MCF 10A (cell line): ENCODE data around the gene ZDHHC23. TPM values are rescaled to one million over a fixed set of nuclear protein-coding genes. Genes with fewer than 3 reads are reported as not detected.

Source experiments
- BruUV-seq: library from RNA; stranded (reverse); fragments of 400-500 nt; replicated peaks from 2 replicates; lab custom pipeline; 2021; lab: Mats Ljungman, UMichigan
- CTCF ChIA-PET: fragments of 300-600 bp; sonication (Branson Sonifier 250); formaldehyde crosslinking; extraction: SDS; loops from one replicate; lab custom pipeline; 2021; ENCODE audit warnings: antibody characterized with exemption, inconsistent platforms; lab: Yijun Ruan, JAX
- POLR2A ChIA-PET: fragments of 300-600, 350-650 bp; sonication (Branson Sonifier 250); formaldehyde crosslinking; extraction: SDS; loops from one replicate; lab custom pipeline; 2020; ENCODE audit warnings: antibody characterized with exemption, inconsistent platforms; lab: Yijun Ruan, JAX
- DNase-seq: peaks from one replicate; pipeline ENCODE4 v3.0.0-alpha.2; 2018; ENCODE audit not compliant: unreplicated experiment
- H3K27ac Mint-ChIP-seq: one replicate; pipeline ENCODE4 v1.8.0; 2022; ENCODE audit warnings: mild to moderate bottlenecking, low read depth, mixed read lengths; ENCODE audit not compliant: unreplicated experiment
- H3K27me3 Mint-ChIP-seq: one replicate; pipeline ENCODE4 v1.8.0; 2022; ENCODE audit warnings: mixed read lengths; ENCODE audit not compliant: insufficient read depth, unreplicated experiment
- H3K36me3 Mint-ChIP-seq: one replicate; pipeline ENCODE4 v1.8.0; 2022; ENCODE audit warnings: mild to moderate bottlenecking, moderate library complexity, mixed read lengths; ENCODE audit not compliant: insufficient read depth, unreplicated experiment
- H3K4me1 Mint-ChIP-seq: one replicate; pipeline ENCODE4 v1.8.0; 2022; ENCODE audit warnings: mixed read lengths; ENCODE audit not compliant: insufficient read depth, unreplicated experiment
- H3K4me3 Mint-ChIP-seq: one replicate; pipeline ENCODE4 v1.8.0; 2022; ENCODE audit warnings: mild to moderate bottlenecking, moderate library complexity, mixed read lengths; ENCODE audit not compliant: unreplicated experiment
- H3K9me3 Mint-ChIP-seq: one replicate; pipeline ENCODE4 v1.8.0; 2022; ENCODE audit warnings: mixed read lengths; ENCODE audit not compliant: unreplicated experiment
- intact Hi-C: fragments of 100-400 bp; cut with micrococcal nuclease; formaldehyde crosslinking; loops from 2 replicates; pipeline ENCODE4 v1.14.1; 2022
- total RNA-seq: library from RNA; stranded (reverse); gene quantifications from 2 replicates; pipeline ENCODE4 v1.2.3, GENCODE V29; 2022
- TF ChIP-seq, protein P1 (sequence below): fragments of 200-600 bp; IDR thresholded peaks from one replicate; pipeline ENCODE4 v1.8.0; 2022; ENCODE audit warnings: antibody characterized with exemption, mild to moderate bottlenecking; ENCODE audit not compliant: unreplicated experiment

The ZDHHC23 gene
- total RNA-seq, 1 experiment from 2014 or later, result 7.4 TPM

DNA sequence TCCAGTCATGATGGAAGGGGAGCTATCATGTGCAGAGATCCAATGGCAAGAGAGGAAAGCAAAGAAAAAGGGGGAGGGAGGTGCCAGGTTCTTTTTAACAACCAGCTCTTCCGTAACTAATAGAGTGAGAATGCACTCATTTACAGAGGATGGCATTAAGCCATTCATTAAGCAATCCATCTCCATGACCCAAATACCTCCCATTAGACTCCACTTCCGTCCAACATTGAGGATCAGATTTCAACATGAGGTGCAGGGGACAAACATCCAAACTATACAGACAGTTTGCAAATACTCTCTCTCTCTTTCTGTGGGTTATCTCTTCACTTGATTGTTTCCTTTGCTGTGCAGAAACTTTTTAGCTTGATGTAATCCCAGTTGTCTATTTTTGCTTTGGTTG lies 21.2 kb downstream of the ZDHHC23 start:
- DNase-seq, result peak; percentile 66
- H3K4me3 Mint-ChIP-seq, result no peak overlapping the region
- no peak overlapping the region for H3K27ac Mint-ChIP-seq
- ChIA-PET CTCF (interaction anchor here (1.0 kb wide), 1 partner anchor 15 kb away, joined by 4 read pairs; no protein-coding TSS in a partner anchor), POLR2A (no interaction called here)
- intact Hi-C loops, result no loop called here
- TF ChIP-seq, protein P1, sequence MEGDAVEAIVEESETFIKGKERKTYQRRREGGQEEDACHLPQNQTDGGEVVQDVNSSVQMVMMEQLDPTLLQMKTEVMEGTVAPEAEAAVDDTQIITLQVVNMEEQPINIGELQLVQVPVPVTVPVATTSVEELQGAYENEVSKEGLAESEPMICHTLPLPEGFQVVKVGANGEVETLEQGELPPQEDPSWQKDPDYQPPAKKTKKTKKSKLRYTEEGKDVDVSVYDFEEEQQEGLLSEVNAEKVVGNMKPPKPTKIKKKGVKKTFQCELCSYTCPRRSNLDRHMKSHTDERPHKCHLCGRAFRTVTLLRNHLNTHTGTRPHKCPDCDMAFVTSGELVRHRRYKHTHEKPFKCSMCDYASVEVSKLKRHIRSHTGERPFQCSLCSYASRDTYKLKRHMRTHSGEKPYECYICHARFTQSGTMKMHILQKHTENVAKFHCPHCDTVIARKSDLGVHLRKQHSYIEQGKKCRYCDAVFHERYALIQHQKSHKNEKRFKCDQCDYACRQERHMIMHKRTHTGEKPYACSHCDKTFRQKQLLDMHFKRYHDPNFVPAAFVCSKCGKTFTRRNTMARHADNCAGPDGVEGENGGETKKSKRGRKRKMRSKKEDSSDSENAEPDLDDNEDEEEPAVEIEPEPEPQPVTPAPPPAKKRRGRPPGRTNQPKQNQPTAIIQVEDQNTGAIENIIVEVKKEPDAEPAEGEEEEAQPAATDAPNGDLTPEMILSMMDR, result no peak
- H3K36me3 Mint-ChIP-seq, result peaks cover 9% of the 10 kb centered on the region
- no peaks in the 10 kb centered on the region for H3K27me3 Mint-ChIP-seq
- no TSS peak for BruUV-seq
- peaks cover 16% of the 10 kb centered on the region for H3K9me3 Mint-ChIP-seq
- peaks cover 7% of the 10 kb centered on the region for H3K4me1 Mint-ChIP-seq

DNA sequence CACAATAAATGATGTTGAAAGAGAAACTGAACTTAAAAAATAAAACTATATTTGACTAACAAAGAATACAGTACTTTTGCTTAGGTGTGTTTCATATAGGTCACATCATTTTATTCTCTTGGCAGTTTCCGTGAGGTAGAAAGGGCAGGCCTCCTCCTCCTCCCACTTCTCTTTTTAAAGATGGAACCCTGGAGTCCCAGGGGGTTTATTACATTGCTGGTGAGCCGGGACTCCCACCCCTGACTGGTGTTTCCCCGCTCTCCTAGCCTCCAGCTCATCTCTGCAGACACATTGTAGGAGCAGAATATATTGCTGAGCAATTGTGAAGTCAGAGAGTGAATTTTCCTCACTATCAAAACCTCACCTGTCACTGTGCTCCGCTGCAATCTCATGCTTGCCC lies 30.0 kb downstream of the ZDHHC23 start:
- H3K27me3 Mint-ChIP-seq, result no peaks in the 10 kb centered on the region
- intact Hi-C loops, result no loop called here
- H3K27ac Mint-ChIP-seq, result no peak overlapping the region
- ChIA-PET POLR2A (no interaction called here), CTCF (no interaction called here)
- peaks cover 21% of the 10 kb centered on the region for H3K36me3 Mint-ChIP-seq
- H3K9me3 Mint-ChIP-seq, result peaks cover 20% of the 10 kb centered on the region
- TF ChIP-seq, protein P1, result no peak
- no peaks in the 10 kb centered on the region for H3K4me1 Mint-ChIP-seq
- no TSS peak for BruUV-seq
- H3K4me3 Mint-ChIP-seq, result no peak overlapping the region
- no peak for DNase-seq

DNA sequence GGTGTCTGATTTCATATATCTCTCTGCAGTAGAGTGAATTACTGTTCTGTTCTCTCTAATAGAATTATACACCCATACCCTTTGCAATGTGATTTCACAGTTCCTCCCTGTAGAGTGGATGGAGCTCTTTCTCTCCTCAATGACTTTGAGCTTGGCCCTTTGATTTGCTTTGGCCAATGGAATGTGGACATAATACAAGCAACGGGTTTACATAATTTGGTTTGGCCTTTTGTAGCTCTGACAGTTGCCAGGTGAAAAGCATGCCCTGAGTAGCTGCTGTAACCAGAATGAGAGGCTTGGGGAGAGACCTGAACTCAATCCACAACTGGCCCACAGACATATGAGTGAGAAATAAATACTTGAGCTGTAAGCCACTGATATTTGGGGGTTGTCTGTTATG lies 32.1 kb downstream of the ZDHHC23 start:
- no peaks in the 10 kb centered on the region for H3K27me3 Mint-ChIP-seq
- DNase-seq, result no peak
- no peak overlapping the region for H3K4me3 Mint-ChIP-seq
- intact Hi-C loops, result no loop called here
- ChIA-PET POLR2A (interaction anchor here (1.4 kb wide), 1 partner anchor 27 kb away, joined by 3 read pairs; no protein-coding TSS in a partner anchor), CTCF (interaction anchor here (0.5 kb wide), 1 partner anchor 1738 kb away, joined by 3 read pairs; no protein-coding TSS in a partner anchor)
- peaks cover 20% of the 10 kb centered on the region for H3K36me3 Mint-ChIP-seq
- H3K27ac Mint-ChIP-seq, result no peak overlapping the region
- TF ChIP-seq, protein P1, result no peak
- peaks cover 2% of the 10 kb centered on the region for H3K9me3 Mint-ChIP-seq
- H3K4me1 Mint-ChIP-seq, result no peaks in the 10 kb centered on the region
- no TSS peak for BruUV-seq

DNA sequence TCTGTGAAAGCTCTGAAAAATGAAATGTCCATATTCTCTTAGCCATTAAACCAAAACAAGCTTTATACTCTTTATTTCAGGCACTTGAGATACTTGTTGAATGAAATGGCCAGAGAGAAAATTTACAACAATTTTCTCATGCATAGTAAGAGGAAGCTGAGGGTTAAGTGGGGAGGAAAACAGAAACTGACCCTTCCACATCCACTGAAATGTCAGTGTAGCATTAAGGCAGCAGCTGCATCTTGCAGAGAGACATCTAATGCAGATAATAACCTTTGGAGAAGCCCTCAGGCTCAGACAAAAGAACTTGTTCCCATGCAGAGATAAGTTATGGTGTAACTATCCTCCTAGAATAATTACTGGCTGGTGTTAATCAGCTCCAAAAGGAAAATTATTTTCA lies 34.0 kb downstream of the ZDHHC23 start:
- H3K4me1 Mint-ChIP-seq, result no peaks in the 10 kb centered on the region
- TF ChIP-seq, protein P1, result no peak
- no TSS peak for BruUV-seq
- no peaks in the 10 kb centered on the region for H3K9me3 Mint-ChIP-seq
- intact Hi-C loops, result no loop called here
- H3K36me3 Mint-ChIP-seq, result peaks cover 19% of the 10 kb centered on the region
- no peak for DNase-seq
- H3K4me3 Mint-ChIP-seq, result no peak overlapping the region
- POLR2A ChIA-PET, result no interaction called here
- no peaks in the 10 kb centered on the region for H3K27me3 Mint-ChIP-seq
- no peak overlapping the region for H3K27ac Mint-ChIP-seq
- CTCF ChIA-PET, result interaction anchor here (0.5 to 0.7 kb wide), 3 partner anchors 144 to 283 kb away, joined by 3 to 4 read pairs (median 3); no protein-coding TSS in a partner anchor
